HepG2 (cell line): ENCODE measurements around the gene EMILIN1. TPM values are rescaled to one million over a fixed set of nuclear protein-coding genes. Genes with fewer than 3 reads are reported as not detected.
A peak's percentile ranks its signal among the peaks of the same experiment; 100 is the strongest.

Experiments
- ARID4A ChIP-seq: sonication (generic); formaldehyde crosslinking; IDR thresholded peaks from 2 replicates; pipeline ENCODE4 v1.5.0; 2020; ENCODE audit warnings: mild to moderate bottlenecking, missing genetic modification reagents, borderline replicate concordance
- DZIP1 ChIP-seq: sonication (generic); formaldehyde crosslinking; IDR thresholded peaks from 2 replicates; pipeline ENCODE4 v1.5.0; 2020; ENCODE audit warnings: mild to moderate bottlenecking, missing genetic modification reagents
- PAX8 ChIP-seq: sonication (generic); formaldehyde crosslinking; IDR thresholded peaks from 2 replicates; pipeline ENCODE4 v1.8.0; 2022; ENCODE audit warnings: mild to moderate bottlenecking, missing genetic modification reagents, borderline replicate concordance
- SP4 ChIP-seq: sonication (generic); formaldehyde crosslinking; IDR thresholded peaks from 2 replicates; pipeline ENCODE4 v1.8.1; 2023; ENCODE audit warnings: mild to moderate bottlenecking, missing genetic modification reagents
- ZBTB46 ChIP-seq: sonication (generic); formaldehyde crosslinking; IDR thresholded peaks from 2 replicates; pipeline ENCODE4 v1.4.0; 2020; ENCODE audit warnings: mild to moderate bottlenecking, missing genetic modification reagents, borderline replicate concordance
- ZFP91 ChIP-seq: sonication (generic); formaldehyde crosslinking; IDR thresholded peaks from 2 replicates; pipeline ENCODE4 v1.9.0; 2022; ENCODE audit warnings: missing genetic modification reagents, mild to moderate bottlenecking, borderline replicate concordance
- ZNF329 ChIP-seq: sonication (generic); formaldehyde crosslinking; IDR thresholded peaks from 2 replicates; pipeline ENCODE4 v1.9.0; 2021; ENCODE audit warnings: low read depth, mild to moderate bottlenecking, missing genetic modification reagents
- ZNF501 ChIP-seq: sonication (generic); formaldehyde crosslinking; IDR thresholded peaks from 2 replicates; pipeline ENCODE4 v1.5.1; 2020; ENCODE audit warnings: mild to moderate bottlenecking, moderate library complexity, missing genetic modification reagents
- ZNF543 ChIP-seq: sonication (generic); formaldehyde crosslinking; IDR thresholded peaks from 2 replicates; pipeline ENCODE4 v1.4.0; 2020; ENCODE audit warnings: mild to moderate bottlenecking, missing genetic modification reagents
- ZNF572 ChIP-seq: sonication (generic); formaldehyde crosslinking; IDR thresholded peaks from 2 replicates; pipeline ENCODE4 v1.5.1; 2020; ENCODE audit warnings: mild to moderate bottlenecking, missing genetic modification reagents
- ZNF672 ChIP-seq: sonication (generic); formaldehyde crosslinking; IDR thresholded peaks from 2 replicates; pipeline ENCODE4 v1.8.1; 2022; ENCODE audit warnings: missing genetic modification reagents
- ZXDC ChIP-seq: sonication (generic); formaldehyde crosslinking; IDR thresholded peaks from 2 replicates; pipeline ENCODE4 v1.5.0; 2020; ENCODE audit warnings: mild to moderate bottlenecking, missing genetic modification reagents
- polyA plus RNA-seq, 8 experiments: library from polyadenylated mRNA; depleted of rRNA in 3 of 8; stranded (reverse) in 7 of 8; unstranded in 1 of 8; fragments of >200 nt; fragmentation: Illumina TruSeq in 4 of 8; extraction: Trizol in 4 of 8; gene quantifications; 2 replicates each; pipeline versions ENCODE4 v1.2.1 to v1.2.3, GENCODE V29; 2011 to 2016; ENCODE audit warnings: low read depth in 4 of 8, missing spikeins in 1 of 8, mixed read lengths in 1 of 8; ENCODE audit not compliant: insufficient read depth in 1 of 8
- total RNA-seq, 5 experiments: library from RNA; depleted of rRNA; stranded (reverse); fragments of >200 nt; fragmentation: Illumina TruSeq; extraction: Trizol; gene quantifications; 2 replicates each; pipeline ENCODE4 v1.2.3, GENCODE V29; 2016; ENCODE audit warnings: low read depth in 1 of 5

EMILIN1 gene
- total and polyA plus RNA-seq, 2 of the 13 experiments (the other 11 are each of a cell fraction or from before 2014, with no cell fraction given): 8.1 to 9.7 TPM

- TF ChIP-seq DZIP1 (CRISPR knock-in tag) (0 out of 2 replicates have a peak, but pooled peaks have one; percentile 34), ZNF572 (CRISPR knock-in tag) (peak; percentile 98; the same call in 1 of the 2 replicates), ZNF543 (CRISPR knock-in tag) (0 out of 2 replicates have a peak, but pooled peaks have one; percentile 3), PAX8 (CRISPR knock-in tag) (no peak; the same call in 1 of the 2 replicates), ZBTB46 (0 out of 2 replicates have a peak, but pooled peaks have one; percentile 22), ZNF329 (peak; percentile 54; the same call in 1 of the 2 replicates), ZFP91 (CRISPR knock-in tag) (peak; percentile 4; the same call in 1 of the 2 replicates), ZNF672 (no peak), SP4 (CRISPR knock-in tag) (peak; percentile 32; the same call in 1 of the 2 replicates), ZNF501 (peak; percentile 6; the same call in 1 of the 2 replicates), ARID4A (CRISPR knock-in tag) (peak; percentile 54; the same call in 1 of the 2 replicates), ZXDC (CRISPR knock-in tag) (0 out of 2 replicates have a peak, but pooled peaks have one; percentile 12)
Measured at GRCh38 chr2:27033253-27033852, 45.1 kb upstream of the EMILIN1 start (continued).
